NB4 (cell line): ENCODE measurements around the gene NTN5.

Experiments
- DNase-seq: peaks from one replicate; pipeline ENCODE4 v3.0.0; 2010; ENCODE audit warnings: low read depth
- H3K4me3 ChIP-seq: one replicate; pipeline ENCODE4 v1.5.1; 2011; ENCODE audit warnings: mild to moderate bottlenecking, low read depth, low read length, moderate library complexity
- CTCF ChIP-seq: IDR thresholded peaks from one replicate; pipeline ENCODE4 v1.5.1; 2012; ENCODE audit warnings: low read depth, low read length
- MYC ChIP-seq: IDR thresholded peaks from 2 replicates; pipeline ENCODE4 v1.6.1; 2011; ENCODE audit warnings: low read depth, low read length
- POLR2A ChIP-seq: IDR thresholded peaks from 2 replicates; pipeline ENCODE4 v1.6.1; 2011; ENCODE audit warnings: mild to moderate bottlenecking; ENCODE audit not compliant: insufficient read length; ENCODE audit errors: extremely low read depth
- TF ChIP-seq, protein P1 (sequence below): IDR thresholded peaks from 2 replicates; pipeline ENCODE4 v1.6.1; 2011; ENCODE audit warnings: low read depth, low read length

Gene NTN5

DNA sequence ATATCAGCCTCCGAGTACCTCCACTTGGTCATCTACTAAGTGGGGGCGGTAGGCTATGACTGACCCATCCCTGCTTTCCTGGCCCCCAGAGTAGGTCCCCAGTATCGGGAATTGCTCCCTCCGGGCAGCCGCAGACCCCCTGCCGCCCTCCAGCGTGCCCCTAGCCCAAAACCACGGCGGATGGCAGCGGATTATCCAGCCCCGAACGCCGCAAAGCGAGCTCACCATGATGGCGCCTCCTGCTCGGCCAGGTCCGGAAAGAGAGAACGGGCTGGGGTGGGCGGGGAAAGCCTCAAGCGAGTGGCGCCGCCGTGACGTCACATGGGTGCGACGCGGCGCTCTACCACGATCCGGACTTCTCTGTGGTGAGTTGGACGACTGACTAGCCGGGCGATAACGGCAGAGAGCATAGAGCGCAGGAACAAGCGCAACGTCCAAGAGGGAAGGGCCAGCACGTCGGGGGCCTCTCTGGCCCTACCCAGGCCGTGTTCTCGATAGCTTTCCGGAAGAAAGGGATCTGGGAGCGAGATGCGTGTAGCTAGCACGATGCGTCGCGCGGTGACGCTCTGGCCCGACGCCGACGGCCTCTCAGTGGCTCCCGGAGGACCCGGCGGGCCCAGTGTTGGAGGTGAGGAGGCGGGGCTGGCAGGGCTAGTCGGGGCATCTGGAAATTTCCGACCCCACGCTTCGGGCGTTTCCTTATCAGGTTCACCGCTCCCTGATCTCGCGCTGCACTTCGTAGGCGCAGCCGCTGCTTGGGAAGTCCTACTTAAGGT is 53.7 kb downstream of the NTN5 start, which contains the start of the genes RPL18 and SPHK2:
Gene RPL18 (minus strand): TSS at position 263 of the 776 bp plus-strand sequence. CDS start 35 bp downstream, at position 228.
Gene SPHK2 (plus strand): TSS at position 591 of the 776 bp plus-strand sequence. CDS start 1,009 bp downstream, outside the sequence.
- peak within 1 kb of the TSS; percentile 68 for H3K4me3 ChIP-seq
- DNase-seq, result peak; percentile 100
- TF ChIP-seq, protein P1, sequence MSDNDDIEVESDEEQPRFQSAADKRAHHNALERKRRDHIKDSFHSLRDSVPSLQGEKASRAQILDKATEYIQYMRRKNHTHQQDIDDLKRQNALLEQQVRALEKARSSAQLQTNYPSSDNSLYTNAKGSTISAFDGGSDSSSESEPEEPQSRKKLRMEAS, result no peak
- TF ChIP-seq CTCF (peak; percentile 7), MYC (no peak), POLR2A (no peak)

GRCh38 chr19:48618278-48618915 is 54.4 kb downstream of the NTN5 start:
- H3K4me3 ChIP-seq, result peak overlapping the region; percentile 68
- no peak for DNase-seq
- TF ChIP-seq POLR2A (no peak), CTCF (no peak), MYC (no peak)
- TF ChIP-seq, protein P1, result no peak

DNA sequence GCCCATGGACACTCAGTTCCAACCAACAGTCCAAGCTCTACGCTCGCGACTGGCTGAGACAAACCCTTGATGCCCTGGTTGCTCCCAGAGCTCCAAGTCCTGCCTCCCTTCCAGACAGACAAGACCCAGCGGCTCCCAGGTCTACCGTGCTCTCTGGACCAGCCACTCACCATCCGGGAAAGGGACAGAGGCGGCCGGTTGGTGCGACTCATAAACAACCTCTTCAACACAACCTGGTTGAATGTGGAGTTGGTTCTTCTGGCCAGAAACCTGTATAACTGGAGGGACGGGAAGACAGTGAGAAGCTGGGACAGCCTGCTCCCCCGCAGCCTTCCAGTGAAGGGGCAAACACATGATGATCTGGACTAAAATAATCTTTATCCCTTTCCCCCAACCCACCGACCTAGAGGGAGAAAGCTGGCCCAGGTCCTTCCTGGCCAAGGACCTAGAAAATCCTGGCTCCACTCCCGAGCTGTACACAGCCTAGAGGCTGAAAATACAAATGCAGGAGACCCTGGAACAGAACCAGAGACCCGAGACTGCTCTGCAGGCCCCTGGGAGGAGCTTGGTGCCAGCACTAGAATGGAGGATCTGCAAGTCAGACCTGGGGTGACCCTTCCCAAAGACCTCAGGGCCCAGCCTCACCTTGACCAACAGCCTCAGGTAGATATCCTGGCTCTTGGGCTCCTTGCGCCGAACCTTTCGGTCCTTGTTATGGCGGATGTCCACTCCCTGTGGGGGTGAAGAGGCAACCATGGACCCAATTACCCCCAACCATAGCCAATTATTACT is 55.5 kb downstream of the NTN5 start:
- peak overlapping the region; percentile 68 for H3K4me3 ChIP-seq
- peak; percentile 1 for TF ChIP-seq CTCF
- TF ChIP-seq MYC, result no peak
- DNase-seq, result no peak

DNA sequence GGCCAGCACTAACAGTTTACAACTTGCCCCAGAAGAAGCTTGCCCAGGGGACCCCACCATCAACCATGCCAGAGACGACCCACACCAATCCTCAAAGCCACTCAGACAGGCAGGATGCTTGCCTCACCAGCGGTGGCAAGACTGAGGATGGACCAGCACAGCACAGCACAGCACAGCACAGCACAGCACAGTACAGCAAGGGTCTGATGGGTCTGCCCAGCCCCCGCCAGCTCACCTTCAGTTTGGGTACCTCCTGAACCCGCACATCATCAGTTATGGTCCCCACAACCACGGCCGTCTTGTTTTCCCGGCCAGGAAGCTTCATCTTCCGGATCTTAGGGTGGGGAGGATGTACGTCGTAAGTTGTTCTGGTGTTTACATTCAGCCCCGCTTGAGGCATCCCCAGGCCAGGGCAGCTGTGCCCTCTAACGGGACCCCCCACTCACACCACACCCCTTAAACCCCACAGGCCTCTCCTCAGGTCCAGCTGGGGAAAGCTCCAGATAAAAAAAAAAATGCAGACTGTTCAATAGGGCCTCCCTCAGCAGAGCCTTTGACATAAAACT is 56.2 kb downstream of the NTN5 start:
- no peak for DNase-seq
- H3K4me3 ChIP-seq, result peak overlapping the region; percentile 68
- TF ChIP-seq, protein P1, result no peak
- no peak for TF ChIP-seq MYC
- no peak for TF ChIP-seq CTCF
- no peak for TF ChIP-seq POLR2A

- peak overlapping the region; percentile 68 for H3K4me3 ChIP-seq
- DNase-seq, result no peak
- no peak for TF ChIP-seq MYC
- TF ChIP-seq CTCF, result no peak
- TF ChIP-seq, protein P1, result no peak
- TF ChIP-seq POLR2A, result no peak
Measured at GRCh38 chr19:48616041-48616436, 56.8 kb downstream of the NTN5 start.
